HEK293T (cell line): ENCODE measurements around the gene PHB1.

Source experiments
- CTCF ChIA-PET: fragments of 350-600 bp; formaldehyde crosslinking; extraction: SDS; loops from one replicate; lab custom pipeline; 2021; ENCODE audit warnings: antibody characterized with exemption, inconsistent platforms; lab: Yijun Ruan, JAX
- POLR2A ChIA-PET: fragments of 350-600 bp; formaldehyde crosslinking; extraction: SDS; loops from one replicate; lab custom pipeline; 2020; ENCODE audit warnings: antibody characterized with exemption, inconsistent platforms; lab: Yijun Ruan, JAX
- DNase-seq: peaks from one replicate; pipeline ENCODE4 v3.0.0; 2012; ENCODE audit warnings: mixed read lengths; ENCODE audit errors: extremely low spot score
- ARNT ChIP-seq: fragments of 450-650 bp; IDR thresholded peaks from 2 replicates; pipeline ENCODE4 v1.6.1; 2017; ENCODE audit warnings: mild to moderate bottlenecking
- BHLHE40 ChIP-seq: fragments of 450-650 bp; IDR thresholded peaks from 2 replicates; pipeline ENCODE4 v1.6.1; 2016; ENCODE audit warnings: mild to moderate bottlenecking, moderate library complexity, borderline replicate concordance
- CTBP1 ChIP-seq: fragments of 450-650 bp; IDR thresholded peaks from 2 replicates; pipeline ENCODE4 v1.6.1; 2016; ENCODE audit warnings: borderline replicate concordance
- ELF4 ChIP-seq: fragments of 450-650 bp; IDR thresholded peaks from 2 replicates; pipeline ENCODE4 v1.6.1; 2017; ENCODE audit warnings: antibody characterized with exemption
- FOXA1 ChIP-seq: fragments of 450-650 bp; IDR thresholded peaks from 2 replicates; pipeline ENCODE4 v1.6.1; 2016; ENCODE audit warnings: mild to moderate bottlenecking
- FOXK2 ChIP-seq: fragments of 450-650 bp; IDR thresholded peaks from 2 replicates; pipeline ENCODE4 v1.6.1; 2016; ENCODE audit warnings: mild to moderate bottlenecking
- FOXM1 ChIP-seq: fragments of 450-650 bp; IDR thresholded peaks from 2 replicates; pipeline ENCODE4 v1.6.1; 2017; ENCODE audit warnings: mild to moderate bottlenecking, borderline replicate concordance
- HDGF ChIP-seq: fragments of 450-650 bp; IDR thresholded peaks from 2 replicates; pipeline ENCODE4 v1.6.1; 2017; ENCODE audit warnings: antibody characterized with exemption, borderline replicate concordance
- L3MBTL2 ChIP-seq: fragments of 450-650 bp; conservative IDR thresholded peaks from 2 replicates; pipeline ENCODE4 v1.6.1; 2016; ENCODE audit warnings: mild to moderate bottlenecking
- LEF1 ChIP-seq: fragments of 450-650 bp; IDR thresholded peaks from 2 replicates; pipeline ENCODE4 v1.6.1; 2017; ENCODE audit warnings: mild to moderate bottlenecking, borderline replicate concordance
- NFRKB ChIP-seq: fragments of 450-650 bp; IDR thresholded peaks from 2 replicates; pipeline ENCODE4 v1.6.1; 2016; ENCODE audit warnings: mild to moderate bottlenecking, moderate library complexity
- PKNOX1 ChIP-seq: fragments of 450-650 bp; IDR thresholded peaks from 2 replicates; pipeline ENCODE4 v1.6.1; 2016
- SP1 ChIP-seq: fragments of 450-650 bp; IDR thresholded peaks from 2 replicates; pipeline ENCODE4 v1.6.1; 2017
- SUZ12 ChIP-seq: fragments of 450-650 bp; IDR thresholded peaks from 2 replicates; pipeline ENCODE4 v1.6.1; 2016; ENCODE audit warnings: mild to moderate bottlenecking
- TARDBP ChIP-seq: fragments of 450-650 bp; IDR thresholded peaks from 2 replicates; pipeline ENCODE4 v1.6.1; 2016
- ZNF384 ChIP-seq: fragments of 450-650 bp; IDR thresholded peaks from 2 replicates; pipeline ENCODE4 v1.6.1; 2016

Gene PHB1

GRCh38 chr17:49402706-49403105, 12.0 kb downstream of the PHB1 start:
- no peak for DNase-seq
- CTCF ChIA-PET, result no interaction called here
- POLR2A ChIA-PET, result interaction anchor here (1.0 kb wide), 1 partner anchor 13 kb away, joined by 3 read pairs; no protein-coding TSS in a partner anchor
- TF ChIP-seq NFRKB (no peak), FOXK2 (no peak), FOXM1 (no peak)

GRCh38 chr17:49401971-49402611, 12.6 kb downstream of the PHB1 start:
- TF ChIP-seq FOXK2 (no peak), NFRKB (no peak), SUZ12 (no peak), ARNT (no peak), HDGF (no peak), PKNOX1 (no peak), ZNF384 (no peak), FOXA1 (no peak), LEF1 (no peak), SP1 (no peak), CTBP1 (no peak), BHLHE40 (no peak), FOXM1 (no peak), L3MBTL2 (no peak), TARDBP (no peak)
- POLR2A ChIA-PET, result interaction anchor here (1.0 to 2.9 kb wide), 3 partner anchors 9 to 148 kb away, joined by 3 to 6 read pairs (median 3); no protein-coding TSS in a partner anchor
- CTCF ChIA-PET, result no interaction called here
- no peak for DNase-seq

GRCh38 chr17:49399995-49400394, 14.7 kb downstream of the PHB1 start:
- ChIA-PET CTCF (interaction anchor here (0.6 to 2.2 kb wide), 11 partner anchors 8 to 521 kb away, joined by 3 to 9 read pairs (median 4); partner anchors contain the start of gene PHB1), POLR2A (interaction anchor here (0.6 to 2.9 kb wide), 3 partner anchors 11 to 14 kb away, joined by 3 to 8 read pairs (median 6); partner anchors contain the start of gene PHB1)
- no peak for DNase-seq
- no peak for TF ChIP-seq CTBP1
- TF ChIP-seq PKNOX1, result no peak
- no peak for TF ChIP-seq SUZ12
- no peak for TF ChIP-seq LEF1
- no peak for TF ChIP-seq FOXK2
- TF ChIP-seq ARNT, result no peak
- TF ChIP-seq ELF4, result no peak
- TF ChIP-seq SP1, result no peak
- no peak for TF ChIP-seq NFRKB
- no peak for TF ChIP-seq HDGF
- TF ChIP-seq TARDBP, result no peak
- TF ChIP-seq ZNF384, result no peak
- TF ChIP-seq FOXA1, result no peak
- no peak for TF ChIP-seq BHLHE40
- TF ChIP-seq FOXM1, result no peak
- TF ChIP-seq L3MBTL2, result no peak

- DNase-seq, result no peak
- ChIA-PET POLR2A (interaction anchor here (0.6 kb wide), 1 partner anchor 78 kb away, joined by 4 read pairs; no protein-coding TSS in a partner anchor), CTCF (interaction anchor here (1.7 to 2.7 kb wide), 2 partner anchors 29 to 81 kb away, joined by 5 to 16 read pairs; no protein-coding TSS in a partner anchor)
- TF ChIP-seq ZNF384, result no peak
- TF ChIP-seq SP1, result no peak
- TF ChIP-seq FOXM1, result no peak
- no peak for TF ChIP-seq L3MBTL2
- no peak for TF ChIP-seq LEF1
- TF ChIP-seq ELF4, result no peak
- no peak for TF ChIP-seq SUZ12
- TF ChIP-seq HDGF, result no peak
- TF ChIP-seq NFRKB, result no peak
These were observed 17.1 kb downstream of the PHB1 start for GRCh38 chr17:49397586-49397985.

GRCh38 chr17:49393491-49394255, 21.0 kb downstream of the PHB1 start:
- ChIA-PET CTCF (interaction anchor here (0.6 to 1.0 kb wide), 2 partner anchors 26 to 79 kb away, joined by 3 read pairs; no protein-coding TSS in a partner anchor), POLR2A (no interaction called here)
- no peak for DNase-seq
- TF ChIP-seq FOXA1, result no peak
- no peak for TF ChIP-seq FOXK2
- TF ChIP-seq ZNF384, result no peak
- TF ChIP-seq PKNOX1, result no peak
- no peak for TF ChIP-seq NFRKB
- TF ChIP-seq FOXM1, result no peak
- TF ChIP-seq LEF1, result no peak
- no peak for TF ChIP-seq ARNT
- TF ChIP-seq TARDBP, result no peak
- TF ChIP-seq CTBP1, result no peak
- no peak for TF ChIP-seq HDGF
- TF ChIP-seq BHLHE40, result no peak
- TF ChIP-seq SP1, result no peak
- TF ChIP-seq L3MBTL2, result no peak
- TF ChIP-seq SUZ12, result no peak
- no peak for TF ChIP-seq ELF4
